Calu3 (cell line): ENCODE data around the gene INF2. TPM values are rescaled to one million over a fixed set of nuclear protein-coding genes. Genes with fewer than 3 reads are reported as not detected.
"Not testable (repeated sequence)": the region's sequence is repeated elsewhere in the genome, so short reads cannot be mapped to it uniquely, and the experiment has no call there.

Experiments used
- BruUV-seq: library from RNA; stranded (reverse); fragments of 400-500 nt; replicated peaks from 2 replicates; lab custom pipeline; 2021; lab: Mats Ljungman, UMichigan
- CTCF ChIA-PET: fragments of 300-600 bp; sonication (Branson Sonifier 250); formaldehyde crosslinking; loops from one replicate; lab custom pipeline; 2022; ENCODE audit warnings: antibody characterized with exemption; lab: Charles Lee
- DNase-seq: peaks from one replicate; pipeline ENCODE4 v3.0.0; 2022
- H3K27ac Mint-ChIP-seq: one replicate; pipeline ENCODE4 v1.8.0; 2022; ENCODE audit warnings: mixed read lengths; ENCODE audit not compliant: unreplicated experiment
- H3K27me3 Mint-ChIP-seq: one replicate; pipeline ENCODE4 v1.8.0; 2022; ENCODE audit warnings: mixed read lengths; ENCODE audit not compliant: unreplicated experiment
- H3K36me3 Mint-ChIP-seq: one replicate; pipeline ENCODE4 v1.8.0; 2022; ENCODE audit warnings: mild to moderate bottlenecking, moderate library complexity, mixed read lengths; ENCODE audit not compliant: insufficient read depth, unreplicated experiment
- H3K4me1 Mint-ChIP-seq: one replicate; pipeline ENCODE4 v1.8.0; 2022; ENCODE audit warnings: mild to moderate bottlenecking, low read depth, mixed read lengths; ENCODE audit not compliant: unreplicated experiment
- H3K4me3 Mint-ChIP-seq: one replicate; pipeline ENCODE4 v1.8.0; 2022; ENCODE audit warnings: mild to moderate bottlenecking, low read depth, moderate library complexity, mixed read lengths; ENCODE audit not compliant: unreplicated experiment
- H3K9me3 Mint-ChIP-seq: one replicate; pipeline ENCODE4 v1.8.0; 2022; ENCODE audit warnings: low read depth, mixed read lengths; ENCODE audit not compliant: unreplicated experiment
- CTCF ChIP-seq: fragments of 200-600 bp; IDR thresholded peaks from one replicate; pipeline ENCODE4 v1.8.0; 2022; ENCODE audit warnings: antibody characterized with exemption; ENCODE audit not compliant: unreplicated experiment
- intact Hi-C: fragments of 100-400 bp; cut with micrococcal nuclease; formaldehyde crosslinking; loops from one replicate; pipeline ENCODE4 v1.10.0; 2022; ENCODE audit not compliant: unreplicated experiment
- total RNA-seq: library from RNA; stranded (reverse); gene quantifications from 2 replicates; pipeline ENCODE4 v1.2.3, GENCODE V29; 2022

Gene INF2
- total RNA-seq, 1 experiment from 2014 or later, result 208 TPM

GRCh38 chr14:104664588-104664987 lies 24.8 kb upstream of the INF2 start:
- H3K36me3 Mint-ChIP-seq, result peaks cover 10% of the 10 kb centered on the region
- intact Hi-C loops, result no loop called here
- TF ChIP-seq CTCF, result no peak
- H3K4me3 Mint-ChIP-seq, result peak overlapping the region; percentile 6
- peak overlapping the region; percentile 76 for H3K27ac Mint-ChIP-seq
- CTCF ChIA-PET, result no interaction called here
- H3K27me3 Mint-ChIP-seq, result no peaks in the 10 kb centered on the region
- H3K4me1 Mint-ChIP-seq, result peaks cover 16% of the 10 kb centered on the region
- DNase-seq, result no peak
- peaks cover 6% of the 10 kb centered on the region for H3K9me3 Mint-ChIP-seq
- TSS peak; percentile 90 for BruUV-seq

- no TSS peak for BruUV-seq
- peaks cover 22% of the 10 kb centered on the region for H3K4me1 Mint-ChIP-seq
- no peak for DNase-seq
- no peak for TF ChIP-seq CTCF
- H3K4me3 Mint-ChIP-seq, result peak overlapping the region; percentile 6
- CTCF ChIA-PET, result interaction anchor here (0.8 to 2.3 kb wide), 10 partner anchors 8 to 44 kb away, joined by 3 to 47 read pairs (median 10); no protein-coding TSS in a partner anchor
- H3K27me3 Mint-ChIP-seq, result no peaks in the 10 kb centered on the region
- peaks cover 6% of the 10 kb centered on the region for H3K9me3 Mint-ChIP-seq
- H3K27ac Mint-ChIP-seq, result peak overlapping the region; percentile 76
- intact Hi-C loops, result loop anchor here (5.0 kb wide), 1 partner anchor 42 kb away; no protein-coding TSS in a partner anchor
- peaks cover 5% of the 10 kb centered on the region for H3K36me3 Mint-ChIP-seq
These were observed 24.2 kb upstream of the INF2 start for GRCh38 chr14:104665114-104665656.

- Mint-ChIP-seq H3K27me3 (no peaks in the 10 kb centered on the region), H3K4me1 (peaks cover 22% of the 10 kb centered on the region), H3K4me3 (peak overlapping the region; percentile 6), H3K27ac (peak overlapping the region; percentile 76), H3K9me3 (peaks cover 6% of the 10 kb centered on the region), H3K36me3 (peaks cover 5% of the 10 kb centered on the region)
- TF ChIP-seq CTCF, result peak; percentile 14
- peak; percentile 95 for DNase-seq
- intact Hi-C loops, result loop anchor here (2.0 to 5.0 kb wide), 2 partner anchors 15 to 41 kb away; no protein-coding TSS in a partner anchor
- no TSS peak for BruUV-seq
- CTCF ChIA-PET, result interaction anchor here (0.6 to 2.3 kb wide), 17 partner anchors 9 to 579 kb away, joined by 3 to 47 read pairs (median 6); partner anchors contain the start of genes ADSS1 and SIVA1
These were observed 23.5 kb upstream of the INF2 start for GRCh38 chr14:104665657-104666522.

GRCh38 chr14:104666523-104666895 lies 22.9 kb upstream of the INF2 start:
- Mint-ChIP-seq H3K27ac (peak overlapping the region; percentile 76), H3K4me3 (peak overlapping the region; percentile 6), H3K4me1 (peaks cover 22% of the 10 kb centered on the region)
- CTCF ChIA-PET, result interaction anchor here (0.7 to 2.3 kb wide), 14 partner anchors 9 to 529 kb away, joined by 3 to 47 read pairs (median 6); partner anchors contain the start of genes ADSS1 and SIVA1
- not testable (repeated sequence) for H3K36me3 Mint-ChIP-seq, H3K27me3 Mint-ChIP-seq, DNase-seq, BruUV-seq, H3K9me3 Mint-ChIP-seq
- intact Hi-C loops, result loop anchor here (2.0 to 5.0 kb wide), 2 partner anchors 14 to 41 kb away; no protein-coding TSS in a partner anchor
